Neural cell (in vitro differentiated cells): ENCODE measurements around the gene PARD3B. TPM values are rescaled to one million over a fixed set of nuclear protein-coding genes. Genes with fewer than 3 reads are reported as not detected.

ENCODE experiments used
- H2AFZ ChIP-seq: fragments of 200-600, 300-800 bp; sonication (generic), shearing (Covaris generic); 2 replicates; pipeline ENCODE4 v1.6.0; 2014; ENCODE audit warnings: low read depth, mild to moderate bottlenecking, antibody characterized with exemption, low read length, moderate library complexity
- H3F3A ChIP-seq: fragments of 200-600 bp; shearing (Covaris generic); 2 replicates; pipeline ENCODE4 v1.6.1; 2016; ENCODE audit warnings: mild to moderate bottlenecking, moderate library complexity, mixed read lengths, antibody characterized with exemption, low read length; ENCODE audit not compliant: insufficient read depth, poor library complexity, severe bottlenecking
- H3K27ac ChIP-seq: fragments of 200-600, 300-800 bp; sonication (generic), shearing (Covaris generic); 2 replicates; pipeline ENCODE4 v1.5.1; 2014; ENCODE audit warnings: mild to moderate bottlenecking, low read length, moderate library complexity
- H3K27me3 ChIP-seq: fragments of 300-800, 200-600 bp; sonication (generic), shearing (Covaris generic); 2 replicates; pipeline ENCODE4 v1.6.0; 2014; ENCODE audit warnings: mild to moderate bottlenecking, low read depth, low read length, moderate library complexity; ENCODE audit not compliant: insufficient read depth
- H3K36me3 ChIP-seq: fragments of 300-800, 200-600 bp; sonication (generic), shearing (Covaris generic); 2 replicates; pipeline ENCODE4 v1.5.1; 2014; ENCODE audit warnings: mild to moderate bottlenecking, antibody characterized with exemption, low read length, moderate library complexity; ENCODE audit not compliant: insufficient read depth
- H3K4me2 ChIP-seq: fragments of 300-800, 200-600 bp; sonication (generic), shearing (Covaris generic); 2 replicates; pipeline ENCODE4 v1.6.0; 2014; ENCODE audit warnings: mild to moderate bottlenecking, low read length
- H3K4me3 ChIP-seq: fragments of 300-800, 200-600 bp; sonication (generic), shearing (Covaris generic); 2 replicates; pipeline ENCODE4 v1.5.1; 2014; ENCODE audit warnings: mild to moderate bottlenecking, low read length, moderate library complexity
- H3K79me2 ChIP-seq: fragments of 200-600 bp; shearing (Covaris generic); replicated peaks from 2 replicates; pipeline ENCODE4 v1.6.0; 2014; ENCODE audit warnings: mild to moderate bottlenecking, low read length, moderate library complexity; ENCODE audit not compliant: insufficient read depth
- H3K9ac ChIP-seq: fragments of 300-800, 200-600 bp; sonication (generic), shearing (Covaris generic); 2 replicates; pipeline ENCODE4 v1.6.1; 2016; ENCODE audit warnings: mild to moderate bottlenecking, low read length, mixed read lengths
- H3K9me2 ChIP-seq: fragments of 200-600 bp; shearing (Covaris generic); 2 replicates; pipeline ENCODE4 v1.6.1; 2016; ENCODE audit warnings: mild to moderate bottlenecking, low read length, mixed read lengths; ENCODE audit not compliant: insufficient read depth
- H3K9me3 ChIP-seq: fragments of 200-600, 300-800 bp; sonication (generic), shearing (Covaris generic); 2 replicates; pipeline ENCODE4 v1.6.1; 2016; ENCODE audit warnings: mild to moderate bottlenecking, mixed run types, low read length, moderate library complexity, mixed read lengths
- H4K20me1 ChIP-seq: fragments of 200-600 bp; shearing (Covaris generic); 2 replicates; pipeline ENCODE4 v1.6.1; 2016; ENCODE audit warnings: mild to moderate bottlenecking, mixed run types; ENCODE audit not compliant: insufficient read depth
- CTCF ChIP-seq: fragments of 450-650 bp; IDR thresholded peaks from 2 replicates; pipeline ENCODE4 v1.5.1; 2014; ENCODE audit warnings: antibody characterized with exemption, mild to moderate bottlenecking, moderate library complexity; ENCODE audit not compliant: poor library complexity, severe bottlenecking
- EP300 ChIP-seq: fragments of 450-650 bp; conservative IDR thresholded peaks from 2 replicates; pipeline ENCODE4 v1.6.1; 2014; ENCODE audit warnings: antibody characterized with exemption, mild to moderate bottlenecking, moderate library complexity; ENCODE audit not compliant: poor library complexity, severe bottlenecking
- EZH2 ChIP-seq: fragments of 200-600, 300-800 bp; shearing (Covaris generic), sonication (generic); IDR thresholded peaks from 2 replicates; pipeline ENCODE4 v1.6.1; 2014; ENCODE audit warnings: antibody characterized with exemption, low read length, borderline replicate concordance, mild to moderate bottlenecking; ENCODE audit not compliant: insufficient read depth, poor library complexity, severe bottlenecking
- MXI1 ChIP-seq: fragments of 450-650 bp; conservative IDR thresholded peaks from 2 replicates; pipeline ENCODE4 v1.6.1; 2014; ENCODE audit warnings: antibody characterized with exemption, mild to moderate bottlenecking; ENCODE audit not compliant: poor library complexity, severe bottlenecking
- POLR2AphosphoS5 ChIP-seq: IDR thresholded peaks from 2 replicates; pipeline ENCODE4 v1.6.1; 2012
- RAD21 ChIP-seq: fragments of 450-650 bp; conservative IDR thresholded peaks from 2 replicates; pipeline ENCODE4 v1.6.1; 2014; ENCODE audit warnings: antibody characterized with exemption, mild to moderate bottlenecking, moderate library complexity
- REST ChIP-seq: IDR thresholded peaks from 2 replicates; pipeline ENCODE4 v1.6.1; 2012; ENCODE audit warnings: borderline replicate concordance
- SMC3 ChIP-seq: fragments of 450-650 bp; conservative IDR thresholded peaks from 2 replicates; pipeline ENCODE4 v1.6.1; 2014; ENCODE audit warnings: antibody characterized with exemption, mild to moderate bottlenecking, moderate library complexity; ENCODE audit not compliant: poor library complexity
- TAF1 ChIP-seq: IDR thresholded peaks from 2 replicates; pipeline ENCODE4 v1.6.1; 2012; ENCODE audit warnings: low read depth
- polyA plus RNA-seq: library from polyadenylated mRNA; depleted of rRNA; stranded (reverse); fragments of >200 nt; gene quantifications from 2 replicates; pipeline ENCODE4 v1.2.3, GENCODE V29; 2014

PARD3B gene
- polyA plus RNA-seq, 1 donor from 2014 or later: 0.54 TPM

- TF ChIP-seq POLR2AphosphoS5 (no peak), RAD21 (no peak), SMC3 (no peak), EP300 (no peak), MXI1 (no peak), CTCF (no peak), REST (no peak), TAF1 (no peak), EZH2 (no peak)
- no peaks in the 10 kb centered on the region for H3K9me2 ChIP-seq
- no peaks in the 10 kb centered on the region for H3K36me3 ChIP-seq
- H3K79me2 ChIP-seq: no peaks in the 10 kb centered on the region
- H4K20me1 ChIP-seq: no peaks in the 10 kb centered on the region
- no peak overlapping the region for H3K4me2 ChIP-seq
- no peak overlapping the region for H3K27ac ChIP-seq
- H3F3A ChIP-seq: no peaks in the 10 kb centered on the region
- no peaks in the 10 kb centered on the region for H3K27me3 ChIP-seq
- H3K9ac ChIP-seq: no peak overlapping the region
- H3K4me3 ChIP-seq: no peak overlapping the region
- H3K9me3 ChIP-seq: no peaks in the 10 kb centered on the region
- no peak overlapping the region for H2AFZ ChIP-seq
Measured at GRCh38 chr2:204713211-204713610, 167.9 kb downstream of the PARD3B start.

- H3K36me3 ChIP-seq: no peaks in the 10 kb centered on the region
- no peak overlapping the region for H3K27ac ChIP-seq
- H3K9me2 ChIP-seq: no peaks in the 10 kb centered on the region
- no peak overlapping the region for H2AFZ ChIP-seq
- H3K9ac ChIP-seq: no peak overlapping the region
- TF ChIP-seq EZH2: no peak
- TF ChIP-seq MXI1: no peak
- no peak for TF ChIP-seq REST
- TF ChIP-seq SMC3: no peak
- no peaks in the 10 kb centered on the region for H3K79me2 ChIP-seq
- H3K27me3 ChIP-seq: no peaks in the 10 kb centered on the region
- no peak overlapping the region for H3K4me3 ChIP-seq
- H3K4me2 ChIP-seq: no peak overlapping the region
- no peaks in the 10 kb centered on the region for H3F3A ChIP-seq
- H3K9me3 ChIP-seq: no peaks in the 10 kb centered on the region
- H4K20me1 ChIP-seq: no peaks in the 10 kb centered on the region
Measured at GRCh38 chr2:204715361-204715760, 170.1 kb downstream of the PARD3B start.
